HepG2 (cell line): Measurements from ENCODE around the gene ACADVL. TPM values are rescaled to one million over a fixed set of nuclear protein-coding genes. Genes with fewer than 3 reads are reported as not detected.

Experiments used
- CAMTA2 ChIP-seq: sonication (generic); formaldehyde crosslinking; IDR thresholded peaks from 2 replicates; pipeline ENCODE4 v1.4.0; 2020; ENCODE audit warnings: mild to moderate bottlenecking, missing genetic modification reagents, borderline replicate concordance
- GATAD2A ChIP-seq: IDR thresholded peaks from 2 replicates; pipeline ENCODE4 v1.6.1; 2016
- MAFF ChIP-seq: IDR thresholded peaks from 2 replicates; pipeline ENCODE4 v1.6.1; 2011; ENCODE audit warnings: low read depth, low read length, improper control_type of control experiment
- NFKB2 ChIP-seq: sonication (generic); formaldehyde crosslinking; IDR thresholded peaks from 2 replicates; pipeline ENCODE4 v1.4.0; 2020; ENCODE audit warnings: missing genetic modification reagents, borderline replicate concordance
- TCF7 ChIP-seq: sonication (generic); IDR thresholded peaks from 2 replicates; pipeline ENCODE4 v1.6.1; 2016; ENCODE audit warnings: antibody characterized with exemption, low read depth
- ZFP37 ChIP-seq: sonication (generic); formaldehyde crosslinking; IDR thresholded peaks from 2 replicates; pipeline ENCODE4 v1.4.0; 2020; ENCODE audit warnings: missing genetic modification reagents, borderline replicate concordance
- ZNF549 ChIP-seq: sonication (generic); formaldehyde crosslinking; IDR thresholded peaks from 2 replicates; pipeline ENCODE4 v1.5.0; 2020; ENCODE audit warnings: missing genetic modification reagents
- ZNF709 ChIP-seq: sonication (generic); formaldehyde crosslinking; IDR thresholded peaks from 2 replicates; pipeline ENCODE4 v1.5.0; 2020; ENCODE audit warnings: mild to moderate bottlenecking, missing genetic modification reagents
- polyA plus RNA-seq, 8 experiments: library from polyadenylated mRNA; depleted of rRNA in 3 of 8; stranded (reverse) in 7 of 8; unstranded in 1 of 8; fragments of >200 nt; fragmentation: Illumina TruSeq in 4 of 8; extraction: Trizol in 4 of 8; gene quantifications; 2 replicates each; pipeline versions ENCODE4 v1.2.1 to v1.2.3, GENCODE V29; 2011 to 2016; ENCODE audit warnings: low read depth in 4 of 8, missing spikeins in 1 of 8, mixed read lengths in 1 of 8; ENCODE audit not compliant: insufficient read depth in 1 of 8
- total RNA-seq, 5 experiments: library from RNA; depleted of rRNA; stranded (reverse); fragments of >200 nt; fragmentation: Illumina TruSeq; extraction: Trizol; gene quantifications; 2 replicates each; pipeline ENCODE4 v1.2.3, GENCODE V29; 2016; ENCODE audit warnings: low read depth in 1 of 5
- TF ChIP-seq, protein P1 (sequence below): sonication (generic); formaldehyde crosslinking; IDR thresholded peaks from 2 replicates; pipeline ENCODE4 v1.5.1; 2020; ENCODE audit warnings: mild to moderate bottlenecking, missing genetic modification reagents, moderate library complexity
- TF ChIP-seq, protein P2 (sequence below): sonication (generic); formaldehyde crosslinking; IDR thresholded peaks from 2 replicates; pipeline ENCODE4 v1.4.0; 2020; ENCODE audit warnings: low read depth, mild to moderate bottlenecking, missing genetic modification reagents
- TF ChIP-seq, protein P3 (sequence below): fragments of 450-650 bp; IDR thresholded peaks from 2 replicates; pipeline ENCODE4 v1.6.1; 2016
- TF ChIP-seq, protein P4 (sequence below): sonication (generic); formaldehyde crosslinking; IDR thresholded peaks from 2 replicates; pipeline ENCODE4 v1.5.1; 2020; ENCODE audit warnings: mild to moderate bottlenecking, moderate library complexity, missing genetic modification reagents
- TF ChIP-seq, protein P5 (sequence below): sonication (generic); formaldehyde crosslinking; IDR thresholded peaks from 2 replicates; pipeline ENCODE4 v1.4.0; 2020; ENCODE audit warnings: missing genetic modification reagents
- TF ChIP-seq, protein P6 (sequence below): sonication (generic); formaldehyde crosslinking; IDR thresholded peaks from 2 replicates; pipeline ENCODE4 v1.5.0; 2020; ENCODE audit warnings: missing genetic modification reagents, mild to moderate bottlenecking, borderline replicate concordance

Gene ACADVL
- total and polyA plus RNA-seq, 2 of the 13 experiments (the other 11 are each of a cell fraction or from before 2014, with no cell fraction given) = 219 to 412 TPM

DNA sequence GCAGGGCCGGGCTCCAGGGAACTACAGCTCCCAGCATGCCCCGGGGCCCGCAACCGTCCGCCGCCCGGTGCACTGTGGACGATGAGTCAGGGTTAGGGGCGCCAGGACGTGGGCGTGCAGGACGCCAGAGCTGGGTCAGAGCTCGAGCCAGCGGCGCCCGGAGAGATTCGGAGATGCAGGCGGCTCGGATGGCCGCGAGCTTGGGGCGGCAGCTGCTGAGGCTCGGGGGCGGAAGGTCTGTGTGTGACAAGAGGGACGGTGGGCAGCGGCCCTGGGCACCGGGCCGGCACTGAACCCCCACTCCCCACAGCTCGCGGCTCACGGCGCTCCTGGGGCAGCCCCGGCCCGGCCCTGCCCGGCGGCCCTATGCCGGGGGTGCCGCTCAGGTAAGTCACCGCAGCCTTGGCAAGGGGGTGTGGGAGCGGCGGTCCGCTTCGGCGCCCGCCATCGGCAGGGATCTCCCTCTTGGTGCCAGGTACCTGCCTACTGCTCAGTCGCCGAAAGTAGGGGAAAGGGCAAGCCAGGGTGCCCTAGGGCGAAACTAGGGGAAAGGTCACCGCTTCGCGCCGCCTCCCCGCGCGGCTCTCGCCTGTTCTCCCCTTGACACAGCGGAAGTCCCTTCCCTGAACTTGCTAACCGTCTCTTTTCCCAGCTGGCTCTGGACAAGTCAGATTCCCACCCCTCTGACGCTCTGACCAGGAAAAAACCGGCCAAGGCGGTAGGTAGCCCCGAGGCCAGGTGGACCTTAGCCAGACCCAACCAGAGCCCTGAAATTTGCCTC is at the start of gene ACADVL, which contains the start of gene DLG4 (continued):
- TF ChIP-seq, protein P1, sequence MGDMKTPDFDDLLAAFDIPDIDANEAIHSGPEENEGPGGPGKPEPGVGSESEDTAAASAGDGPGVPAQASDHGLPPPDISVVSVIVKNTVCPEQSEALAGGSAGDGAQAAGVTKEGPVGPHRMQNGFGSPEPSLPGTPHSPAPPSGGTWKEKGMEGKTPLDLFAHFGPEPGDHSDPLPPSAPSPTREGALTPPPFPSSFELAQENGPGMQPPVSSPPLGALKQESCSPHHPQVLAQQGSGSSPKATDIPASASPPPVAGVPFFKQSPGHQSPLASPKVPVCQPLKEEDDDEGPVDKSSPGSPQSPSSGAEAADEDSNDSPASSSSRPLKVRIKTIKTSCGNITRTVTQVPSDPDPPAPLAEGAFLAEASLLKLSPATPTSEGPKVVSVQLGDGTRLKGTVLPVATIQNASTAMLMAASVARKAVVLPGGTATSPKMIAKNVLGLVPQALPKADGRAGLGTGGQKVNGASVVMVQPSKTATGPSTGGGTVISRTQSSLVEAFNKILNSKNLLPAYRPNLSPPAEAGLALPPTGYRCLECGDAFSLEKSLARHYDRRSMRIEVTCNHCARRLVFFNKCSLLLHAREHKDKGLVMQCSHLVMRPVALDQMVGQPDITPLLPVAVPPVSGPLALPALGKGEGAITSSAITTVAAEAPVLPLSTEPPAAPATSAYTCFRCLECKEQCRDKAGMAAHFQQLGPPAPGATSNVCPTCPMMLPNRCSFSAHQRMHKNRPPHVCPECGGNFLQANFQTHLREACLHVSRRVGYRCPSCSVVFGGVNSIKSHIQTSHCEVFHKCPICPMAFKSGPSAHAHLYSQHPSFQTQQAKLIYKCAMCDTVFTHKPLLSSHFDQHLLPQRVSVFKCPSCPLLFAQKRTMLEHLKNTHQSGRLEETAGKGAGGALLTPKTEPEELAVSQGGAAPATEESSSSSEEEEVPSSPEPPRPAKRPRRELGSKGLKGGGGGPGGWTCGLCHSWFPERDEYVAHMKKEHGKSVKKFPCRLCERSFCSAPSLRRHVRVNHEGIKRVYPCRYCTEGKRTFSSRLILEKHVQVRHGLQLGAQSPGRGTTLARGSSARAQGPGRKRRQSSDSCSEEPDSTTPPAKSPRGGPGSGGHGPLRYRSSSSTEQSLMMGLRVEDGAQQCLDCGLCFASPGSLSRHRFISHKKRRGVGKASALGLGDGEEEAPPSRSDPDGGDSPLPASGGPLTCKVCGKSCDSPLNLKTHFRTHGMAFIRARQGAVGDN (CRISPR knock-in tag) = peak; percentile 88
- TF ChIP-seq ZFP37 (CRISPR knock-in tag) (no peak), GATAD2A (no peak), ZNF709 (CRISPR knock-in tag) (0 out of 2 replicates have a peak, but pooled peaks have one; percentile 12), ZNF549 (CRISPR knock-in tag) (no peak), MAFF (no peak), CAMTA2 (no peak), NFKB2 (no peak; the same call in 1 of the 2 replicates), TCF7 (no peak)
- TF ChIP-seq, protein P2, sequence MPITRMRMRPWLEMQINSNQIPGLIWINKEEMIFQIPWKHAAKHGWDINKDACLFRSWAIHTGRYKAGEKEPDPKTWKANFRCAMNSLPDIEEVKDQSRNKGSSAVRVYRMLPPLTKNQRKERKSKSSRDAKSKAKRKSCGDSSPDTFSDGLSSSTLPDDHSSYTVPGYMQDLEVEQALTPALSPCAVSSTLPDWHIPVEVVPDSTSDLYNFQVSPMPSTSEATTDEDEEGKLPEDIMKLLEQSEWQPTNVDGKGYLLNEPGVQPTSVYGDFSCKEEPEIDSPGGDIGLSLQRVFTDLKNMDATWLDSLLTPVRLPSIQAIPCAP (CRISPR knock-in tag) = no peak
- TF ChIP-seq, protein P3, sequence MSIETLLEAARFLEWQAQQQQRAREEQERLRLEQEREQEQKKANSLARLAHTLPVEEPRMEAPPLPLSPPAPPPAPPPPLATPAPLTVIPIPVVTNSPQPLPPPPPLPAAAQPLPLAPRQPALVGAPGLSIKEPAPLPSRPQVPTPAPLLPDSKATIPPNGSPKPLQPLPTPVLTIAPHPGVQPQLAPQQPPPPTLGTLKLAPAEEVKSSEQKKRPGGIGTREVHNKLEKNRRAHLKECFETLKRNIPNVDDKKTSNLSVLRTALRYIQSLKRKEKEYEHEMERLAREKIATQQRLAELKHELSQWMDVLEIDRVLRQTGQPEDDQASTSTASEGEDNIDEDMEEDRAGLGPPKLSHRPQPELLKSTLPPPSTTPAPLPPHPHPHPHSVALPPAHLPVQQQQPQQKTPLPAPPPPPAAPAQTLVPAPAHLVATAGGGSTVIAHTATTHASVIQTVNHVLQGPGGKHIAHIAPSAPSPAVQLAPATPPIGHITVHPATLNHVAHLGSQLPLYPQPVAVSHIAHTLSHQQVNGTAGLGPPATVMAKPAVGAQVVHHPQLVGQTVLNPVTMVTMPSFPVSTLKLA = no peak
- TF ChIP-seq, protein P4, sequence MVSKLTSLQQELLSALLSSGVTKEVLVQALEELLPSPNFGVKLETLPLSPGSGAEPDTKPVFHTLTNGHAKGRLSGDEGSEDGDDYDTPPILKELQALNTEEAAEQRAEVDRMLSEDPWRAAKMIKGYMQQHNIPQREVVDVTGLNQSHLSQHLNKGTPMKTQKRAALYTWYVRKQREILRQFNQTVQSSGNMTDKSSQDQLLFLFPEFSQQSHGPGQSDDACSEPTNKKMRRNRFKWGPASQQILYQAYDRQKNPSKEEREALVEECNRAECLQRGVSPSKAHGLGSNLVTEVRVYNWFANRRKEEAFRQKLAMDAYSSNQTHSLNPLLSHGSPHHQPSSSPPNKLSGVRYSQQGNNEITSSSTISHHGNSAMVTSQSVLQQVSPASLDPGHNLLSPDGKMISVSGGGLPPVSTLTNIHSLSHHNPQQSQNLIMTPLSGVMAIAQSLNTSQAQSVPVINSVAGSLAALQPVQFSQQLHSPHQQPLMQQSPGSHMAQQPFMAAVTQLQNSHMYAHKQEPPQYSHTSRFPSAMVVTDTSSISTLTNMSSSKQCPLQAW (CRISPR knock-in tag) = 0 out of 2 replicates have a peak, but pooled peaks have one; percentile 11
- TF ChIP-seq, protein P5, sequence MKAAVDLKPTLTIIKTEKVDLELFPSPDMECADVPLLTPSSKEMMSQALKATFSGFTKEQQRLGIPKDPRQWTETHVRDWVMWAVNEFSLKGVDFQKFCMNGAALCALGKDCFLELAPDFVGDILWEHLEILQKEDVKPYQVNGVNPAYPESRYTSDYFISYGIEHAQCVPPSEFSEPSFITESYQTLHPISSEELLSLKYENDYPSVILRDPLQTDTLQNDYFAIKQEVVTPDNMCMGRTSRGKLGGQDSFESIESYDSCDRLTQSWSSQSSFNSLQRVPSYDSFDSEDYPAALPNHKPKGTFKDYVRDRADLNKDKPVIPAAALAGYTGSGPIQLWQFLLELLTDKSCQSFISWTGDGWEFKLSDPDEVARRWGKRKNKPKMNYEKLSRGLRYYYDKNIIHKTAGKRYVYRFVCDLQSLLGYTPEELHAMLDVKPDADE (CRISPR knock-in tag) = no peak
- TF ChIP-seq, protein P6, sequence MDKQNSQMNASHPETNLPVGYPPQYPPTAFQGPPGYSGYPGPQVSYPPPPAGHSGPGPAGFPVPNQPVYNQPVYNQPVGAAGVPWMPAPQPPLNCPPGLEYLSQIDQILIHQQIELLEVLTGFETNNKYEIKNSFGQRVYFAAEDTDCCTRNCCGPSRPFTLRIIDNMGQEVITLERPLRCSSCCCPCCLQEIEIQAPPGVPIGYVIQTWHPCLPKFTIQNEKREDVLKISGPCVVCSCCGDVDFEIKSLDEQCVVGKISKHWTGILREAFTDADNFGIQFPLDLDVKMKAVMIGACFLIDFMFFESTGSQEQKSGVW = no peak
